HG03342 (cell line): ENCODE results near the gene C10orf95.

Experiments
- ATAC-seq: cut with Tn5 transposase; IDR thresholded peaks from one replicate; pipeline ENCODE4 v1.9.1; 2021; ENCODE audit warnings: mild to moderate bottlenecking, moderate library complexity; ENCODE audit not compliant: unreplicated experiment

Gene C10orf95

GRCh38 chr10:102419269-102420180 is 31.8 kb downstream of the C10orf95 start:
- no peak for ATAC-seq

- ATAC-seq = no peak
Observed at GRCh38 chr10:102418622-102419268, 32.6 kb downstream of the C10orf95 start, which contains the start of gene PSD. PSD (minus strand) TSS chr10:102418785; CDS start chr10:102417038, 1,747 bp downstream.

GRCh38 chr10:102416695-102417094 is 34.6 kb downstream of the C10orf95 start:
- no peak for ATAC-seq

GRCh38 chr10:102416283-102416682 is 35.1 kb downstream of the C10orf95 start:
- ATAC-seq = no peak

GRCh38 chr10:102414749-102415148 is 36.6 kb downstream of the C10orf95 start:
- no peak for ATAC-seq

- no peak for ATAC-seq
Observed at GRCh38 chr10:102413806-102414561, 37.4 kb downstream of the C10orf95 start.

GRCh38 chr10:102413053-102413705 is 38.2 kb downstream of the C10orf95 start:
- ATAC-seq = no peak

- no peak for ATAC-seq
Observed at GRCh38 chr10:102412293-102412692, 39.0 kb downstream of the C10orf95 start.

- ATAC-seq = no peak
Observed at GRCh38 chr10:102411341-102412255, 39.7 kb downstream of the C10orf95 start.

- ATAC-seq = no peak
Observed at GRCh38 chr10:102410429-102411073, 40.8 kb downstream of the C10orf95 start.

- ATAC-seq = no peak
Observed at GRCh38 chr10:102409604-102410428, 41.5 kb downstream of the C10orf95 start.

GRCh38 chr10:102408728-102409603 is 42.4 kb downstream of the C10orf95 start:
- ATAC-seq = no peak

- no peak for ATAC-seq
Observed at GRCh38 chr10:102408131-102408727, 43.1 kb downstream of the C10orf95 start.

- ATAC-seq = no peak
Observed at GRCh38 chr10:102407425-102408130, 43.8 kb downstream of the C10orf95 start.

- ATAC-seq = no peak
Observed at GRCh38 chr10:102406815-102407214, 44.5 kb downstream of the C10orf95 start.

- no peak for ATAC-seq
Observed at GRCh38 chr10:102405632-102406031, 45.7 kb downstream of the C10orf95 start.
